ENCODE data around the gene TRIM9.

GRCh38 chr14:51041108-51041531 lies 53.8 kb downstream of the TRIM9 start:
- TF ChIP-seq PATZ1 (CRISPR knock-in tag; IDR thresholded peaks at IDR 0.05; ENCODE audit: borderline replicate concordance), result no peak
- TF ChIP-seq ZC3H10 (CRISPR knock-in tag; IDR thresholded peaks at IDR 0.05), result no peak
